DND-41 (cell line): ENCODE data around the gene DENND1A.
"Not testable (repeated sequence)": the region's sequence is repeated elsewhere in the genome, so short reads cannot be mapped to it uniquely, and the experiment has no call there.

Experiments used
- ATAC-seq: fragments of 200-7000 bp; cut with Tn5 transposase; 3 replicates; pipeline ENCODE4 v1.9.1; 2021; ENCODE audit warnings: low read depth; ENCODE audit not compliant: insufficient read depth
- DNase-seq: peaks from one replicate; pipeline ENCODE4 v3.0.0-alpha.2; 2020
- H2AFZ ChIP-seq: 2 replicates; pipeline ENCODE4 v1.6.0; 2012; ENCODE audit warnings: low read depth, low read length
- H3K27ac ChIP-seq: 2 replicates; pipeline ENCODE4 v1.5.1; 2012; ENCODE audit warnings: low read length, inconsistent platforms
- H3K27me3 ChIP-seq: fragments of 200-600 bp; sonication (generic); 2 replicates; pipeline ENCODE4 v1.6.0; 2012; ENCODE audit warnings: low read length, mild to moderate bottlenecking, inconsistent platforms; ENCODE audit not compliant: insufficient read depth, poor library complexity
- H3K36me3 ChIP-seq: 2 replicates; pipeline ENCODE4 v1.5.1; 2012; ENCODE audit warnings: low read length, inconsistent platforms; ENCODE audit not compliant: insufficient read depth
- H3K4me1 ChIP-seq: 2 replicates; pipeline ENCODE4 v1.5.1; 2012; ENCODE audit warnings: mild to moderate bottlenecking, low read length; ENCODE audit not compliant: insufficient read depth
- H3K4me2 ChIP-seq: 2 replicates; pipeline ENCODE4 v1.6.0; 2012; ENCODE audit warnings: mild to moderate bottlenecking, moderate library complexity, low read length, inconsistent platforms; ENCODE audit not compliant: insufficient read depth
- H3K4me3 ChIP-seq, 2 experiments: fragments of 200-600 bp in 1 of 2; shearing (Covaris generic) in 1 of 2; 2 replicates each; pipeline ENCODE4 v1.5.1; 2012 to 2016; ENCODE audit warnings: inconsistent platforms in 2 of 2, low read length in 2 of 2, mild to moderate bottlenecking in 2 of 2, low read depth in 1 of 2, moderate library complexity in 1 of 2
- H3K79me2 ChIP-seq: 2 replicates; pipeline ENCODE4 v1.6.0; 2012; ENCODE audit warnings: low read length, inconsistent platforms; ENCODE audit not compliant: insufficient read depth
- H3K9ac ChIP-seq: 2 replicates; pipeline ENCODE4 v1.6.0; 2012; ENCODE audit warnings: low read depth, mild to moderate bottlenecking, inconsistent platforms, low read length, moderate library complexity
- H3K9me3 ChIP-seq: 2 replicates; pipeline ENCODE4 v1.5.1; 2012; ENCODE audit warnings: low read length, moderate library complexity, mild to moderate bottlenecking, inconsistent platforms; ENCODE audit not compliant: insufficient read depth, severe bottlenecking
- H4K20me1 ChIP-seq: 2 replicates; pipeline ENCODE4 v1.6.0; 2012; ENCODE audit warnings: low read length; ENCODE audit not compliant: insufficient read depth
- CTCF ChIP-seq: IDR thresholded peaks from 2 replicates; pipeline ENCODE4 v1.5.1; 2012; ENCODE audit warnings: borderline replicate concordance, low read length, moderate library complexity, mild to moderate bottlenecking; ENCODE audit not compliant: poor library complexity, severe bottlenecking; ENCODE audit errors: extremely low read depth
- EZH2 ChIP-seq: IDR thresholded peaks from 3 replicates; pipeline ENCODE4 v1.6.1; 2012; ENCODE audit warnings: borderline replicate concordance, low read depth, mild to moderate bottlenecking, moderate library complexity, low read length, inconsistent platforms; ENCODE audit not compliant: severe bottlenecking

The DENND1A gene, protein sequence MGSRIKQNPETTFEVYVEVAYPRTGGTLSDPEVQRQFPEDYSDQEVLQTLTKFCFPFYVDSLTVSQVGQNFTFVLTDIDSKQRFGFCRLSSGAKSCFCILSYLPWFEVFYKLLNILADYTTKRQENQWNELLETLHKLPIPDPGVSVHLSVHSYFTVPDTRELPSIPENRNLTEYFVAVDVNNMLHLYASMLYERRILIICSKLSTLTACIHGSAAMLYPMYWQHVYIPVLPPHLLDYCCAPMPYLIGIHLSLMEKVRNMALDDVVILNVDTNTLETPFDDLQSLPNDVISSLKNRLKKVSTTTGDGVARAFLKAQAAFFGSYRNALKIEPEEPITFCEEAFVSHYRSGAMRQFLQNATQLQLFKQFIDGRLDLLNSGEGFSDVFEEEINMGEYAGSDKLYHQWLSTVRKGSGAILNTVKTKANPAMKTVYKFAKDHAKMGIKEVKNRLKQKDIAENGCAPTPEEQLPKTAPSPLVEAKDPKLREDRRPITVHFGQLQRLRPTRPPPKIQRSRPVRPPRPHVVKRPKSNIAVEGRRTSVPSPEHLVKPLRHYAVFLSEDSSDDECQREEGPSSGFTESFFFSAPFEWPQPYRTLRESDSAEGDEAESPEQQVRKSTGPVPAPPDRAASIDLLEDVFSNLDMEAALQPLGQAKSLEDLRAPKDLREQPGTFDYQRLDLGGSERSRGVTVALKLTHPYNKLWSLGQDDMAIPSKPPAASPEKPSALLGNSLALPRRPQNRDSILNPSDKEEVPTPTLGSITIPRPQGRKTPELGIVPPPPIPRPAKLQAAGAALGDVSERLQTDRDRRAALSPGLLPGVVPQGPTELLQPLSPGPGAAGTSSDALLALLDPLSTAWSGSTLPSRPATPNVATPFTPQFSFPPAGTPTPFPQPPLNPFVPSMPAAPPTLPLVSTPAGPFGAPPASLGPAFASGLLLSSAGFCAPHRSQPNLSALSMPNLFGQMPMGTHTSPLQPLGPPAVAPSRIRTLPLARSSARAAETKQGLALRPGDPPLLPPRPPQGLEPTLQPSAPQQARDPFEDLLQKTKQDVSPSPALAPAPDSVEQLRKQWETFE

GRCh38 chr9:123929870-123930831 lies at the start of gene DENND1A:
TSS of gene DENND1A (minus strand) at chr9:123930126. CDS start at chr9:123929905, 221 bp downstream.
- TF ChIP-seq CTCF (no peak), EZH2 (no peak)
- no peaks in the 10 kb centered on the region for H3K36me3 ChIP-seq
- H2AFZ ChIP-seq: peak within 1 kb of the TSS; percentile 87
- peak; percentile 90 for DNase-seq
- H3K9ac ChIP-seq: peak within 1 kb of the TSS; percentile 68
- H3K9me3 ChIP-seq: no peaks in the 10 kb centered on the region
- no peaks in the 10 kb centered on the region for H3K27me3 ChIP-seq
- ATAC-seq: peak; percentile 89
- peaks cover 40% of the 10 kb centered on the region for H3K4me1 ChIP-seq
- peaks cover 31% of the 10 kb centered on the region for H3K79me2 ChIP-seq
- H3K27ac ChIP-seq: peak within 1 kb of the TSS; percentile 61; the same call in 1 of the 2 replicates
- peak within 1 kb of the TSS; percentile 85 for H3K4me2 ChIP-seq
- H3K4me3 ChIP-seq: peak within 1 kb of the TSS; percentile 70 to 81; a peak in 3 of 4 replicates
- peaks cover 17% of the 10 kb centered on the region; the same call in 1 of the 2 replicates for H4K20me1 ChIP-seq

GRCh38 chr9:123978981-123979380 lies 49.1 kb upstream of the DENND1A start:
- Histone ChIP-seq H4K20me1 (no peaks in the 10 kb centered on the region), H3K4me3 (no peak overlapping the region), H3K9me3 (no peaks in the 10 kb centered on the region), H3K9ac (no peak overlapping the region), H3K4me2 (no peak overlapping the region), H3K27me3 (peaks cover 4% of the 10 kb centered on the region), H2AFZ (no peak overlapping the region), H3K36me3 (no peaks in the 10 kb centered on the region), H3K79me2 (no peaks in the 10 kb centered on the region), H3K27ac (no peak overlapping the region), H3K4me1 (no peaks in the 10 kb centered on the region)
- DNase-seq: no peak
- no peak for ATAC-seq
- TF ChIP-seq CTCF (no peak), EZH2 (no peak)

DNA sequence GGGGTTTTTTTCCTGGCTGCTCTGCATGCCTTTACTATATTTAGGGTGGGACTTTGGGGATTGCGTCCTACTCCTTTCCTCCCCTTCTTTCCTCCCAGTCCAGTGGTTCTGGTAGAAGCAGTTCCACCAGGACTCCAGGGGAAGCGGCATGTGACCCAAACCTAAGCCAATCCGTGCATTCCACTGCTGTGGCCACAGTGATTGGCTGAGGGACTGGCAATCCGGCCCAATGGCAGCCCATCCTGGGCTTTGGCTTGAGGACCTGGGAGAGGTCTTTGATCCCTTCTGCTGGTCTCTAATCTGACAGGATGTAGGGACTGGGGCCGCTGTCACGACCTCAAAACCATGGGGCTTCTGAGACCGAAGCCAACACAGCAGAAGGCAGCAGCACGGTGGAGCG lies 46.7 kb upstream of the DENND1A start:
- ATAC-seq, H3K79me2 ChIP-seq, H3K27ac ChIP-seq, H3K4me3 ChIP-seq, H2AFZ ChIP-seq, H3K36me3 ChIP-seq, H3K27me3 ChIP-seq, H3K9ac ChIP-seq, H3K4me2 ChIP-seq, H3K9me3 ChIP-seq, H4K20me1 ChIP-seq, H3K4me1 ChIP-seq, DNase-seq: not testable (repeated sequence)
